ENCODE data around the gene CAMLG.

CAMLG gene

GRCh38 chr5:134787692-134788091, 49.3 kb downstream of the CAMLG start:
- Histone ChIP-seq H3K4me3 (replicated peaks; ENCODE audit: low read depth, low read length) (no peak overlapping the region), H3K27me3 (replicated peaks; ENCODE audit: control insufficient read depth, insufficient read depth, low read length) (no peaks in the 10 kb centered on the region), H3K36me3 (ENCODE audit: control insufficient read depth, insufficient read depth, low read length) (peaks cover 2% of the 10 kb centered on the region)
- TF ChIP-seq CTCF (IDR thresholded peaks at IDR 0.05; ENCODE audit: insufficient read depth, low read length, poor library complexity, severe bottlenecking), result no peak
- DNase-seq (ENCODE audit: extremely low read depth, insufficient read length), result no peak

GRCh38 chr5:134791580-134791979, 53.2 kb downstream of the CAMLG start:
- no peak for TF ChIP-seq CTCF (IDR thresholded peaks at IDR 0.05; ENCODE audit: insufficient read depth, low read length, poor library complexity, severe bottlenecking)
- no peak for DNase-seq (ENCODE audit: extremely low read depth, insufficient read length)
- Histone ChIP-seq H3K4me3 (replicated peaks; ENCODE audit: low read depth, low read length) (no peak overlapping the region), H3K36me3 (ENCODE audit: control insufficient read depth, insufficient read depth, low read length) (peaks cover 4% of the 10 kb centered on the region), H3K27me3 (replicated peaks; ENCODE audit: control insufficient read depth, insufficient read depth, low read length) (no peaks in the 10 kb centered on the region)

- DNase-seq (ENCODE audit: extremely low read depth, insufficient read length), result no peak
- no peak for TF ChIP-seq CTCF (IDR thresholded peaks at IDR 0.05; ENCODE audit: insufficient read depth, low read length, poor library complexity, severe bottlenecking)
- no peak overlapping the region for H3K4me3 ChIP-seq (replicated peaks; ENCODE audit: low read depth, low read length)
- peaks cover 6% of the 10 kb centered on the region for H3K36me3 ChIP-seq (ENCODE audit: control insufficient read depth, insufficient read depth, low read length)
- H3K27me3 ChIP-seq (replicated peaks; ENCODE audit: control insufficient read depth, insufficient read depth, low read length), result no peaks in the 10 kb centered on the region
These were observed 53.9 kb downstream of the CAMLG start for GRCh38 chr5:134792286-134792685.

GRCh38 chr5:134793111-134793510, 54.8 kb downstream of the CAMLG start:
- H3K36me3 ChIP-seq (ENCODE audit: control insufficient read depth, insufficient read depth, low read length), result peaks cover 7% of the 10 kb centered on the region

GRCh38 chr5:134794082-134794481, 55.7 kb downstream of the CAMLG start:
- no peak for TF ChIP-seq CTCF (IDR thresholded peaks at IDR 0.05; ENCODE audit: insufficient read depth, low read length, poor library complexity, severe bottlenecking)
- no peak for DNase-seq (ENCODE audit: extremely low read depth, insufficient read length)

More at GRCh38 chr5:134793111-134793510, 54.8 kb downstream of the CAMLG start:
- Histone ChIP-seq H3K27me3 (replicated peaks; ENCODE audit: control insufficient read depth, insufficient read depth, low read length) (no peaks in the 10 kb centered on the region), H3K4me3 (replicated peaks; ENCODE audit: low read depth, low read length) (no peak overlapping the region)
- no peak for DNase-seq (ENCODE audit: extremely low read depth, insufficient read length)
- no peak for TF ChIP-seq CTCF (IDR thresholded peaks at IDR 0.05; ENCODE audit: insufficient read depth, low read length, poor library complexity, severe bottlenecking)

GRCh38 chr5:134794819-134795218, 56.5 kb downstream of the CAMLG start:
- Histone ChIP-seq H3K27me3 (replicated peaks; ENCODE audit: control insufficient read depth, insufficient read depth, low read length) (no peaks in the 10 kb centered on the region), H3K36me3 (ENCODE audit: control insufficient read depth, insufficient read depth, low read length) (peaks cover 7% of the 10 kb centered on the region), H3K4me3 (replicated peaks; ENCODE audit: low read depth, low read length) (no peak overlapping the region)
- DNase-seq (ENCODE audit: extremely low read depth, insufficient read length), result no peak
- no peak for TF ChIP-seq CTCF (IDR thresholded peaks at IDR 0.05; ENCODE audit: insufficient read depth, low read length, poor library complexity, severe bottlenecking)

More at GRCh38 chr5:134794082-134794481, 55.7 kb downstream of the CAMLG start:
- Histone ChIP-seq H3K4me3 (replicated peaks; ENCODE audit: low read depth, low read length) (no peak overlapping the region), H3K36me3 (ENCODE audit: control insufficient read depth, insufficient read depth, low read length) (peaks cover 7% of the 10 kb centered on the region), H3K27me3 (replicated peaks; ENCODE audit: control insufficient read depth, insufficient read depth, low read length) (no peaks in the 10 kb centered on the region)
